GM10248 (cell line): Measurements from ENCODE around the gene UBE2QL1.

Experiments used
- CTCF ChIA-PET: fragments of 300-600 bp; sonication (Branson Sonifier 250); formaldehyde crosslinking; extraction: SDS; loops from one replicate; lab custom pipeline; 2021; ENCODE audit warnings: antibody characterized with exemption; lab: Yijun Ruan, JAX
- POLR2A ChIA-PET: fragments of 350-650 bp; sonication (Branson Sonifier 250); formaldehyde crosslinking; extraction: SDS; loops from one replicate; lab custom pipeline; 2020; ENCODE audit warnings: antibody characterized with exemption; lab: Yijun Ruan, JAX
- DNase-seq: peaks from one replicate; pipeline ENCODE4 v3.0.0; 2012; ENCODE audit errors: extremely low spot score
- CTCF ChIP-seq: IDR thresholded peaks from 2 replicates; pipeline ENCODE4 v1.5.1; 2012; ENCODE audit warnings: mild to moderate bottlenecking, low read depth; ENCODE audit errors: extremely low read depth, missing control alignments, control extremely low read depth

The UBE2QL1 gene

GRCh38 chr5:6405591-6405990, 43.1 kb upstream of the UBE2QL1 start:
- CTCF ChIA-PET = no interaction called here
- DNase-seq = no peak
- POLR2A ChIA-PET = no interaction called here
- no peak for TF ChIP-seq CTCF

- ChIA-PET CTCF (no interaction called here), POLR2A (no interaction called here)
- no peak for TF ChIP-seq CTCF
- no peak for DNase-seq
Observed at GRCh38 chr5:6407558-6408259, 41.0 kb upstream of the UBE2QL1 start.

- POLR2A ChIA-PET = no interaction called here
- CTCF ChIA-PET = no interaction called here
- no peak for TF ChIP-seq CTCF
- no peak for DNase-seq
Observed at GRCh38 chr5:6408260-6408596, 40.4 kb upstream of the UBE2QL1 start.

- ChIA-PET CTCF (no interaction called here), POLR2A (no interaction called here)
- TF ChIP-seq CTCF = no peak
- no peak for DNase-seq
Observed at GRCh38 chr5:6408627-6409446, 39.8 kb upstream of the UBE2QL1 start.

- no peak for DNase-seq
- CTCF ChIA-PET = interaction anchor here (1.1 kb wide), 1 partner anchor 9 kb away, joined by 3 read pairs; no protein-coding TSS in a partner anchor
- POLR2A ChIA-PET = no interaction called here
- TF ChIP-seq CTCF = no peak
Observed at GRCh38 chr5:6410421-6410820, 38.2 kb upstream of the UBE2QL1 start.

- CTCF ChIA-PET = no interaction called here
- TF ChIP-seq CTCF = no peak
- POLR2A ChIA-PET = no interaction called here
- DNase-seq = no peak
Observed at GRCh38 chr5:6411141-6411540, 37.5 kb upstream of the UBE2QL1 start.
